HCT116 (cell line): ENCODE measurements around the gene CA14. TPM values are rescaled to one million over a fixed set of nuclear protein-coding genes. Genes with fewer than 3 reads are reported as not detected.

ENCODE experiments used
- ATAC-seq: fragments of 200-7000 bp; cut with Tn5 transposase; 2 replicates; pipeline ENCODE4 v1.9.1; 2020; ENCODE audit warnings: mild to moderate bottlenecking, moderate library complexity
- BruUV-seq: library from RNA; stranded (reverse); fragments of 400-500 nt; replicated peaks from 2 replicates; lab custom pipeline; 2021; lab: Mats Ljungman, UMichigan
- CTCF ChIA-PET: fragments of 300-600 bp; sonication (Branson Sonifier 250); formaldehyde crosslinking; loops from one replicate; lab custom pipeline; 2021; ENCODE audit warnings: antibody characterized with exemption; lab: Charles Lee
- POLR2A ChIA-PET: fragments of 300-600, 350-600 bp; sonication (Branson Sonifier 250); formaldehyde crosslinking; loops from one replicate; lab custom pipeline; 2021; ENCODE audit warnings: antibody characterized with exemption; lab: Charles Lee
- RAD21 ChIA-PET, 2 experiments: fragments of 300-600 bp; sonication (Branson Sonifier 250); formaldehyde crosslinking; loops; one replicate each; lab custom pipeline; 2023; ENCODE audit warnings: low total read pairs in 2 of 2; ENCODE audit not compliant: uncharacterized antibody in 2 of 2, unreplicated experiment in 2 of 2, low non-redundant PET in 1 of 2; lab: Charles Lee
- DNase-seq: peaks from one replicate; pipeline ENCODE4 v3.0.0-alpha.2; 2010; ENCODE audit warnings: low read depth, low spot score
- H2AFZ ChIP-seq: fragments of 200-600 bp; shearing (Covaris generic), sonication (generic); 2 replicates; pipeline ENCODE4 v1.6.1; 2017; ENCODE audit warnings: low read depth, mixed run types, mixed read lengths, antibody characterized with exemption, low read length; ENCODE audit not compliant: poor library complexity, severe bottlenecking
- H3K27ac ChIP-seq: 2 replicates; pipeline ENCODE4 v1.5.1; 2012; ENCODE audit warnings: low read depth, low read length
- H3K27me3 ChIP-seq: fragments of 200-600 bp; sonication (generic); 2 replicates; pipeline ENCODE4 v1.6.1; 2016; ENCODE audit warnings: mixed run types, low read length, mixed read lengths; ENCODE audit not compliant: insufficient read depth
- H3K36me3 ChIP-seq, 2 experiments: fragments of 200-500 bp in 1 of 2; fragments of 200-600 bp in 1 of 2; sonication (Bioruptor generic) in 1 of 2; sonication (generic) in 1 of 2; 2 replicates each; pipeline versions ENCODE4 v1.5.1 to v1.6.1; 2014 to 2016; ENCODE audit warnings: low read length in 2 of 2, inconsistent platforms in 1 of 2, mixed read lengths in 1 of 2, mixed run types in 1 of 2; ENCODE audit not compliant: insufficient read depth in 2 of 2, control insufficient read depth in 1 of 2
- H3K4me1 ChIP-seq, 2 experiments: fragments of 200-600 bp in 1 of 2; sonication (generic) in 1 of 2; 2 replicates each; pipeline versions ENCODE4 v1.5.1 to v1.6.1; 2012 to 2017; ENCODE audit warnings: low read length in 2 of 2, inconsistent platforms in 1 of 2, mild to moderate bottlenecking in 1 of 2, mixed read lengths in 1 of 2, mixed run types in 1 of 2, moderate library complexity in 1 of 2; ENCODE audit not compliant: insufficient read depth in 2 of 2, control insufficient read depth in 1 of 2
- H3K4me2 ChIP-seq: fragments of 200-600 bp; sonication (generic); 2 replicates; pipeline ENCODE4 v1.6.1; 2017; ENCODE audit warnings: mixed run types, low read length, mixed read lengths
- H3K4me3 ChIP-seq, 2 experiments: fragments of 200-600 bp in 1 of 2; sonication (generic) in 1 of 2; replicated peaks in 1 of 2; 2 replicates each; pipeline ENCODE4 v1.5.1; 2011 to 2016; ENCODE audit warnings: low read length in 2 of 2, control low read depth in 1 of 2, low read depth in 1 of 2, mild to moderate bottlenecking in 1 of 2, mixed read lengths in 1 of 2, mixed run types in 1 of 2
- H3K79me2 ChIP-seq: fragments of 200-600 bp; sonication (generic); 2 replicates; pipeline ENCODE4 v1.6.1; 2017; ENCODE audit warnings: mild to moderate bottlenecking, mixed run types, low read length, moderate library complexity, mixed read lengths; ENCODE audit not compliant: insufficient read depth
- H3K9ac ChIP-seq: fragments of 200-600 bp; sonication (generic); 2 replicates; pipeline ENCODE4 v1.6.1; 2016; ENCODE audit warnings: low read length, mixed read lengths
- H3K9me2 ChIP-seq: fragments of 200-600 bp; sonication (generic), shearing (Covaris generic); 2 replicates; pipeline ENCODE4 v1.6.1; 2017; ENCODE audit warnings: mixed run types, mild to moderate bottlenecking, moderate library complexity; ENCODE audit not compliant: insufficient read depth
- H3K9me3 ChIP-seq, 2 experiments: fragments of 200-500 bp in 1 of 2; fragments of 200-600 bp in 1 of 2; sonication (Bioruptor generic) in 1 of 2; sonication (generic) in 1 of 2; 2 replicates each; pipeline ENCODE4 v1.6.1; 2014 to 2017; ENCODE audit warnings: low read length in 2 of 2, mixed read lengths in 2 of 2, inconsistent platforms in 1 of 2, low read depth in 1 of 2, mild to moderate bottlenecking in 1 of 2, mixed run types in 1 of 2, moderate library complexity in 1 of 2; ENCODE audit not compliant: control insufficient read depth in 1 of 2, insufficient read depth in 1 of 2
- H4K20me1 ChIP-seq: fragments of 200-600 bp; sonication (generic), shearing (Covaris generic); 2 replicates; pipeline ENCODE4 v1.6.1; 2017; ENCODE audit warnings: mixed run types, mild to moderate bottlenecking, moderate library complexity; ENCODE audit not compliant: insufficient read depth
- CBX3 ChIP-seq: IDR thresholded peaks from 2 replicates; pipeline ENCODE4 v1.6.1; 2012; ENCODE audit warnings: low read depth
- EGR1 ChIP-seq: IDR thresholded peaks from 2 replicates; pipeline ENCODE4 v1.6.1; 2012; ENCODE audit warnings: low read depth
- EZH2 ChIP-seq: fragments of 200-600 bp; sonication (generic); IDR thresholded peaks from 2 replicates; pipeline ENCODE4 v1.6.1; 2017; ENCODE audit warnings: antibody characterized with exemption, mixed run types
- FOSL1 ChIP-seq: IDR thresholded peaks from 2 replicates; pipeline ENCODE4 v1.6.1; 2012; ENCODE audit warnings: low read depth
- JUND ChIP-seq: IDR thresholded peaks from 2 replicates; pipeline ENCODE4 v1.6.1; 2012
- MAX ChIP-seq: IDR thresholded peaks from 2 replicates; pipeline ENCODE4 v1.6.1; 2012
- POLR2A ChIP-seq: IDR thresholded peaks from 2 replicates; pipeline ENCODE4 v1.7.0; 2011; ENCODE audit warnings: borderline replicate concordance; ENCODE audit not compliant: insufficient read depth, insufficient read length; ENCODE audit errors: extremely low read depth
- POLR2AphosphoS5 ChIP-seq: IDR thresholded peaks from 2 replicates; pipeline ENCODE4 v1.6.1; 2011; ENCODE audit warnings: mild to moderate bottlenecking, low read depth, low read length, moderate library complexity
- RAD21 ChIP-seq: IDR thresholded peaks from 2 replicates; pipeline ENCODE4 v1.6.1; 2012; ENCODE audit warnings: low read depth, mild to moderate bottlenecking
- REST ChIP-seq: IDR thresholded peaks from 2 replicates; pipeline ENCODE4 v1.6.1; 2012; ENCODE audit warnings: low read depth
- SIN3A ChIP-seq: IDR thresholded peaks from 2 replicates; pipeline ENCODE4 v1.6.1; 2012; ENCODE audit warnings: low read depth
- SP1 ChIP-seq: IDR thresholded peaks from 2 replicates; pipeline ENCODE4 v1.6.1; 2012; ENCODE audit warnings: low read depth
- TCF7L2 ChIP-seq: IDR thresholded peaks from 2 replicates; pipeline ENCODE4 v1.7.0; 2011; ENCODE audit warnings: borderline replicate concordance, inconsistent platforms; ENCODE audit not compliant: insufficient read depth, insufficient read length; ENCODE audit errors: extremely low read depth
- YY1 ChIP-seq: IDR thresholded peaks from 2 replicates; pipeline ENCODE4 v1.6.1; 2011; ENCODE audit warnings: low read length, low read depth, moderate library complexity, mild to moderate bottlenecking; ENCODE audit not compliant: insufficient replicate concordance; ENCODE audit errors: extremely low read depth
- ZFX ChIP-seq: fragments of 450-650 bp; IDR thresholded peaks from 2 replicates; pipeline ENCODE4 v1.6.1; 2017
- ZNF274 ChIP-seq: fragments of 200-500 bp; sonication (Bioruptor generic); IDR thresholded peaks from 2 replicates; pipeline ENCODE4 v1.6.1; 2014; ENCODE audit warnings: mild to moderate bottlenecking, low read depth, low read length, inconsistent platforms
- intact Hi-C: fragments of 100-400 bp; cut with micrococcal nuclease; formaldehyde crosslinking; loops from 2 replicates; pipeline ENCODE4 v1.10.0; 2022
- total RNA-seq: library from RNA; stranded (reverse); gene quantifications from one replicate; pipeline ENCODE4 v1.2.1, GENCODE V29; 2021; ENCODE audit not compliant: unreplicated experiment
- TF ChIP-seq, protein P1 (sequence below): IDR thresholded peaks from 2 replicates; pipeline ENCODE4 v1.6.1; 2011; ENCODE audit warnings: mild to moderate bottlenecking, low read length, moderate library complexity; ENCODE audit not compliant: insufficient replicate concordance; ENCODE audit errors: extremely low read depth
- TF ChIP-seq, protein P2 (sequence below): IDR thresholded peaks from 2 replicates; pipeline ENCODE4 v1.6.1; 2012
- TF ChIP-seq, protein P3 (sequence below), 3 experiments: fragments of 200-600 bp in 1 of 3; sonication (generic) in 1 of 3; IDR thresholded peaks in 2 of 3; conservative IDR thresholded peaks in 1 of 3; 2 replicates each; pipeline ENCODE4 v1.5.1; 2012 to 2017; ENCODE audit warnings: low read depth in 2 of 3, low read length in 2 of 3, antibody characterized with exemption in 1 of 3, borderline replicate concordance in 1 of 3, control low read depth in 1 of 3, mild to moderate bottlenecking in 1 of 3, mixed read lengths in 1 of 3, mixed run types in 1 of 3, moderate library complexity in 1 of 3; ENCODE audit not compliant: insufficient read depth in 1 of 3

The CA14 gene
- total RNA-seq, 1 experiment from 2014 or later = 0.39 TPM

- peak; percentile 90 for ATAC-seq
- ChIA-PET RAD21 (no interaction called here), CTCF (no interaction called here), POLR2A (no interaction called here)
- Histone ChIP-seq H3K4me1 (peaks cover 11 to 21% of the 10 kb centered on the region in 2 experiments; a peak in 3 of 4 replicates), H3K36me3 (peaks cover 2% of the 10 kb centered on the region in 2 experiments; a peak in 1 of 4 replicates), H3K27ac (peak within 1 kb of the TSS; percentile 92), H3K79me2 (peaks cover 45% of the 10 kb centered on the region), H3K27me3 (no peaks in the 10 kb centered on the region), H3K9ac (peak within 1 kb of the TSS; percentile 94), H2AFZ (peak within 1 kb of the TSS; percentile 78), H3K4me2 (peak within 1 kb of the TSS; percentile 90), H4K20me1 (no peaks in the 10 kb centered on the region), H3K9me2 (no peaks in the 10 kb centered on the region), H3K4me3 (peak within 1 kb of the TSS; percentile 94 to 99), H3K9me3 (no peaks in the 10 kb centered on the region)
- no TSS peak for BruUV-seq
- intact Hi-C loops = no loop called here
- DNase-seq = peak; percentile 99
- TF ChIP-seq MAX (peak; percentile 72), YY1 (peak; percentile 92), TCF7L2 (no peak), EGR1 (peak; percentile 47; the same call in 1 of the 2 replicates), ZFX (no peak), SIN3A (peak; percentile 84), SP1 (peak; percentile 100), CBX3 (no peak; the same call in 1 of the 2 replicates), JUND (no peak; the same call in 1 of the 2 replicates), ZNF274 (no peak), FOSL1 (no peak), RAD21 (no peak), POLR2A (peak; percentile 93), EZH2 (no peak), REST (no peak), POLR2AphosphoS5 (peak; percentile 96)
- TF ChIP-seq, protein P1, sequence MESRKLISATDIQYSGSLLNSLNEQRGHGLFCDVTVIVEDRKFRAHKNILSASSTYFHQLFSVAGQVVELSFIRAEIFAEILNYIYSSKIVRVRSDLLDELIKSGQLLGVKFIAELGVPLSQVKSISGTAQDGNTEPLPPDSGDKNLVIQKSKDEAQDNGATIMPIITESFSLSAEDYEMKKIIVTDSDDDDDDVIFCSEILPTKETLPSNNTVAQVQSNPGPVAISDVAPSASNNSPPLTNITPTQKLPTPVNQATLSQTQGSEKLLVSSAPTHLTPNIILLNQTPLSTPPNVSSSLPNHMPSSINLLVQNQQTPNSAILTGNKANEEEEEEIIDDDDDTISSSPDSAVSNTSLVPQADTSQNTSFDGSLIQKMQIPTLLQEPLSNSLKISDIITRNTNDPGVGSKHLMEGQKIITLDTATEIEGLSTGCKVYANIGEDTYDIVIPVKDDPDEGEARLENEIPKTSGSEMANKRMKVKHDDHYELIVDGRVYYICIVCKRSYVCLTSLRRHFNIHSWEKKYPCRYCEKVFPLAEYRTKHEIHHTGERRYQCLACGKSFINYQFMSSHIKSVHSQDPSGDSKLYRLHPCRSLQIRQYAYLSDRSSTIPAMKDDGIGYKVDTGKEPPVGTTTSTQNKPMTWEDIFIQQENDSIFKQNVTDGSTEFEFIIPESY = peak; percentile 21
- TF ChIP-seq, protein P2, sequence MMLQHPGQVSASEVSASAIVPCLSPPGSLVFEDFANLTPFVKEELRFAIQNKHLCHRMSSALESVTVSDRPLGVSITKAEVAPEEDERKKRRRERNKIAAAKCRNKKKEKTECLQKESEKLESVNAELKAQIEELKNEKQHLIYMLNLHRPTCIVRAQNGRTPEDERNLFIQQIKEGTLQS = no peak
- TF ChIP-seq, protein P3, sequence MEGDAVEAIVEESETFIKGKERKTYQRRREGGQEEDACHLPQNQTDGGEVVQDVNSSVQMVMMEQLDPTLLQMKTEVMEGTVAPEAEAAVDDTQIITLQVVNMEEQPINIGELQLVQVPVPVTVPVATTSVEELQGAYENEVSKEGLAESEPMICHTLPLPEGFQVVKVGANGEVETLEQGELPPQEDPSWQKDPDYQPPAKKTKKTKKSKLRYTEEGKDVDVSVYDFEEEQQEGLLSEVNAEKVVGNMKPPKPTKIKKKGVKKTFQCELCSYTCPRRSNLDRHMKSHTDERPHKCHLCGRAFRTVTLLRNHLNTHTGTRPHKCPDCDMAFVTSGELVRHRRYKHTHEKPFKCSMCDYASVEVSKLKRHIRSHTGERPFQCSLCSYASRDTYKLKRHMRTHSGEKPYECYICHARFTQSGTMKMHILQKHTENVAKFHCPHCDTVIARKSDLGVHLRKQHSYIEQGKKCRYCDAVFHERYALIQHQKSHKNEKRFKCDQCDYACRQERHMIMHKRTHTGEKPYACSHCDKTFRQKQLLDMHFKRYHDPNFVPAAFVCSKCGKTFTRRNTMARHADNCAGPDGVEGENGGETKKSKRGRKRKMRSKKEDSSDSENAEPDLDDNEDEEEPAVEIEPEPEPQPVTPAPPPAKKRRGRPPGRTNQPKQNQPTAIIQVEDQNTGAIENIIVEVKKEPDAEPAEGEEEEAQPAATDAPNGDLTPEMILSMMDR (IDR thresholded peaks at IDR 0.05 in 2 of 3, conservative IDR thresholded peaks at IDR 0.05 in 1 of 3; ENCODE audit: borderline replicate concordance in 1 of 3, insufficient read depth in 1 of 3, low read depth in 2 of 3, low read length in 2 of 3) = no peak; a peak in 2 of 6 replicates
Measured at GRCh38 chr1:150235852-150236613, 21.5 kb upstream of the CA14 start, which contains the start of gene ANP32E. Gene ANP32E (minus strand): TSS chr1:150236112. CDS start chr1:150235786, 326 bp downstream.
